Erythroblast (primary cell): ENCODE measurements around the gene KRTAP10-3.

Experiments
- GATA1 ChIP-seq: IDR thresholded peaks from 2 replicates; pipeline ENCODE4 v1.6.1; 2011; ENCODE audit warnings: low read depth, mild to moderate bottlenecking, control low read depth, low read length, moderate library complexity
- POLR2A ChIP-seq: IDR thresholded peaks from 2 replicates; pipeline ENCODE4 v1.6.1; 2011; ENCODE audit warnings: mild to moderate bottlenecking, low read length

GRCh38 chr21:44572959-44573583, 14.5 kb upstream of the KRTAP10-3 start:
- TF ChIP-seq POLR2A, result no peak
- no peak for TF ChIP-seq GATA1
